ENCODE measurements around the gene DTX1.

DNA sequence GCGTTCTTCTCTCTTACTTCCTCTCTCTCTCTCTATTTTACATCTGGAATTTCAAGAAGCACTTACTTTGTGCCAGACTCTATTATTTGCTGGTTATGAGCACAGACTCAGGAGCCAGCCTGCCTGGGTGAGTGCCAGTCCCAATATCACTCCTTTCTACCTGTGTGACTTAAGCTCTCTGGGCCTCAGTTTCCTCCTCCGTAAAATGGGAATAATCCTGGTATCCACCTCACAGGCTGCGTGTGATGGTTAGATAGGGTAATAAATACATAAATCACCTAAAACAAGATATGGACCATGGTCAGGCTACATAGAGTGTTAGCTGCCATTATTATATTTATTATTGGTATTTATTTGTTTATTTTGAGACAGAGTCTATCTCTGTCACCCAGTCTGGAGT is 54.7 kb downstream of the DTX1 start:
- TF ChIP-seq CTCF (IDR thresholded peaks at IDR 0.05): no peak
- TF ChIP-seq POLR2A (IDR thresholded peaks at IDR 0.05): no peak

Measured in tibial nerve (tissue), 3 donors.